ENCODE measurements around the gene FRMD7. TPM values are rescaled to one million over a fixed set of nuclear protein-coding genes. Genes with fewer than 3 reads are reported as not detected.

Gene FRMD7
- total RNA-seq, 1 experiment from 2014 or later, result not detected

DNA sequence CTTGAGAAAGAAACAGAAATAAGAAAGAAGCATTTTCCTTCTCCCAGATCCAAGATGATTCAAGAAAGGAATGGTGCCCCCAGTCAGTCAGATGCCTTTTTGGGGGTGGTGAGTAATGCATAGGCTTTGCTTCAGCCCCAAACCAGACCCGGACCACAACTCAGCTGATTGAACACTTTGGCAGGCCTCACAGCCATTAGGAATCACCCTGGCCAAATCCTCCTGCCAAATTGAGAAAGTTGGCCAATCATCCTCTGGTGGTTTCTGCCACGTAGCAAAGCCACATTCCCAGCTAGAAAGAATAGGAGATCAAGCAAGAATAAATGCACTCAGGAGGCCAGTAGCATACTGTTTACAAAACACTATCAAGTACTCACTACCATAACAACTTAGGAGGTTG, 33.7 kb downstream of the FRMD7 start:
- ChIA-PET CTCF (interaction anchor here (2.9 kb wide), 1 partner anchor 125 kb away, joined by 113 read pairs; the partner anchor contains the start of gene RAP2C), POLR2A (no interaction called here)
- Mint-ChIP-seq H3K27me3 (ENCODE audit: low read depth) (peaks cover 2% of the 10 kb centered on the region; the same call in 1 of the 2 replicates), H3K9me3 (no peaks in the 10 kb centered on the region), H3K4me3 (no peak overlapping the region), H3K4me1 (no peaks in the 10 kb centered on the region), H3K36me3 (no peaks in the 10 kb centered on the region), H3K27ac (no peak overlapping the region)
- no peak for ATAC-seq
- DNase-seq (ENCODE audit: low spot score), result no peak
- TF ChIP-seq NFATC4 (CRISPR knock-in tag; IDR thresholded peaks at IDR 0.05) (no peak), ZNF416 (CRISPR knock-in tag; IDR thresholded peaks at IDR 0.05) (no peak), TEAD4 (CRISPR knock-in tag; IDR thresholded peaks at IDR 0.05) (no peak), KAT7 (CRISPR knock-in tag; IDR thresholded peaks at IDR 0.05; ENCODE audit: borderline replicate concordance) (no peak), GRHL2 (CRISPR knock-in tag; IDR thresholded peaks at IDR 0.05; ENCODE audit: insufficient replicate concordance, severe bottlenecking) (no peak), ELF4 (CRISPR knock-in tag; IDR thresholded peaks at IDR 0.05; ENCODE audit: low read depth) (no peak), SMAD4 (CRISPR knock-in tag; IDR thresholded peaks at IDR 0.05) (no peak), NR3C1 (CRISPR knock-in tag; conservative IDR thresholded peaks at IDR 0.05; ENCODE audit: low read depth) (no peak), PRRX2 (CRISPR knock-in tag; IDR thresholded peaks at IDR 0.05) (no peak), TEAD1 (CRISPR knock-in tag; IDR thresholded peaks at IDR 0.05) (no peak), MYBL2 (CRISPR knock-in tag; IDR thresholded peaks at IDR 0.05) (no peak), ZNF232 (CRISPR knock-in tag; IDR thresholded peaks at IDR 0.05) (no peak), CBFB (CRISPR knock-in tag; IDR thresholded peaks at IDR 0.05; ENCODE audit: low read depth) (no peak)
- TF ChIP-seq, protein P1, sequence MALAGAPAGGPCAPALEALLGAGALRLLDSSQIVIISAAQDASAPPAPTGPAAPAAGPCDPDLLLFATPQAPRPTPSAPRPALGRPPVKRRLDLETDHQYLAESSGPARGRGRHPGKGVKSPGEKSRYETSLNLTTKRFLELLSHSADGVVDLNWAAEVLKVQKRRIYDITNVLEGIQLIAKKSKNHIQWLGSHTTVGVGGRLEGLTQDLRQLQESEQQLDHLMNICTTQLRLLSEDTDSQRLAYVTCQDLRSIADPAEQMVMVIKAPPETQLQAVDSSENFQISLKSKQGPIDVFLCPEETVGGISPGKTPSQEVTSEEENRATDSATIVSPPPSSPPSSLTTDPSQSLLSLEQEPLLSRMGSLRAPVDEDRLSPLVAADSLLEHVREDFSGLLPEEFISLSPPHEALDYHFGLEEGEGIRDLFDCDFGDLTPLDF (CRISPR knock-in tag; IDR thresholded peaks at IDR 0.05), result no peak
- TF ChIP-seq, protein P2, sequence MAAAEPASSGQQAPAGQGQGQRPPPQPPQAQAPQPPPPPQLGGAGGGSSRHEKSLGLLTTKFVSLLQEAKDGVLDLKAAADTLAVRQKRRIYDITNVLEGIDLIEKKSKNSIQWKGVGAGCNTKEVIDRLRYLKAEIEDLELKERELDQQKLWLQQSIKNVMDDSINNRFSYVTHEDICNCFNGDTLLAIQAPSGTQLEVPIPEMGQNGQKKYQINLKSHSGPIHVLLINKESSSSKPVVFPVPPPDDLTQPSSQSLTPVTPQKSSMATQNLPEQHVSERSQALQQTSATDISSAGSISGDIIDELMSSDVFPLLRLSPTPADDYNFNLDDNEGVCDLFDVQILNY (CRISPR knock-in tag; IDR thresholded peaks at IDR 0.05), result no peak
- TF ChIP-seq, protein P3, sequence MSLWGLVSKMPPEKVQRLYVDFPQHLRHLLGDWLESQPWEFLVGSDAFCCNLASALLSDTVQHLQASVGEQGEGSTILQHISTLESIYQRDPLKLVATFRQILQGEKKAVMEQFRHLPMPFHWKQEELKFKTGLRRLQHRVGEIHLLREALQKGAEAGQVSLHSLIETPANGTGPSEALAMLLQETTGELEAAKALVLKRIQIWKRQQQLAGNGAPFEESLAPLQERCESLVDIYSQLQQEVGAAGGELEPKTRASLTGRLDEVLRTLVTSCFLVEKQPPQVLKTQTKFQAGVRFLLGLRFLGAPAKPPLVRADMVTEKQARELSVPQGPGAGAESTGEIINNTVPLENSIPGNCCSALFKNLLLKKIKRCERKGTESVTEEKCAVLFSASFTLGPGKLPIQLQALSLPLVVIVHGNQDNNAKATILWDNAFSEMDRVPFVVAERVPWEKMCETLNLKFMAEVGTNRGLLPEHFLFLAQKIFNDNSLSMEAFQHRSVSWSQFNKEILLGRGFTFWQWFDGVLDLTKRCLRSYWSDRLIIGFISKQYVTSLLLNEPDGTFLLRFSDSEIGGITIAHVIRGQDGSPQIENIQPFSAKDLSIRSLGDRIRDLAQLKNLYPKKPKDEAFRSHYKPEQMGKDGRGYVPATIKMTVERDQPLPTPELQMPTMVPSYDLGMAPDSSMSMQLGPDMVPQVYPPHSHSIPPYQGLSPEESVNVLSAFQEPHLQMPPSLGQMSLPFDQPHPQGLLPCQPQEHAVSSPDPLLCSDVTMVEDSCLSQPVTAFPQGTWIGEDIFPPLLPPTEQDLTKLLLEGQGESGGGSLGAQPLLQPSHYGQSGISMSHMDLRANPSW (CRISPR knock-in tag; conservative IDR thresholded peaks at IDR 0.05; ENCODE audit: low read depth), result no peak

DNA sequence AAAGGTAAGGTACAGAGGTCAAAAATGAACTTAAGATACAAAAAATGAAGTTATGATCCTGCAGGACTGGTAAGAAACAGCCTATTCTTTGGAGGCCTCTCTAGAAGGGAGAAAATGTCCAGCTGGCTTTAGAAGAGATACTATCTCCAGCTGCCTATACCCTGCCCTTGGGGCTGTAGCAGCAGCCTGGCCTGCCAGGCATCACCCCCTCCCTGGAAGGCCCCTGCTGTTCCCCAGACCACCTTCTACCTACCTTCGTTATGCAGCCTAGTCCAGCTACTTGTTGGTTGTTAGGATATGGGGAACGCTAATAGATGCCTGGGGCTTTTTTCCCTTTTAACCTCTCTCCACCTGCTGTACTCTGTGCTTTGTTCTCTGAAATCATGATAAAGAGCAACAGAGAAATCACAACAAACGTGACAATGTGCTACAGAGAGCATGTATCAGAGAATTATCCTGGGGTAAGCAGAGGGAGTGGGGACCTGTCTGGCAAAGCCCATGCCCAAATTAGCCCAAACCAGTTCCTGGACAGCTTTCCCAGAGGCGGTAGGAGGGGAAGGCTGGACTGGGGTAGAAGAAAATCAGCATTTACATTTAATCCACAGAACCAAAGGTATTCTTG, 34.5 kb downstream of the FRMD7 start:
- DNase-seq (ENCODE audit: low spot score), result no peak
- TF ChIP-seq, protein P4, sequence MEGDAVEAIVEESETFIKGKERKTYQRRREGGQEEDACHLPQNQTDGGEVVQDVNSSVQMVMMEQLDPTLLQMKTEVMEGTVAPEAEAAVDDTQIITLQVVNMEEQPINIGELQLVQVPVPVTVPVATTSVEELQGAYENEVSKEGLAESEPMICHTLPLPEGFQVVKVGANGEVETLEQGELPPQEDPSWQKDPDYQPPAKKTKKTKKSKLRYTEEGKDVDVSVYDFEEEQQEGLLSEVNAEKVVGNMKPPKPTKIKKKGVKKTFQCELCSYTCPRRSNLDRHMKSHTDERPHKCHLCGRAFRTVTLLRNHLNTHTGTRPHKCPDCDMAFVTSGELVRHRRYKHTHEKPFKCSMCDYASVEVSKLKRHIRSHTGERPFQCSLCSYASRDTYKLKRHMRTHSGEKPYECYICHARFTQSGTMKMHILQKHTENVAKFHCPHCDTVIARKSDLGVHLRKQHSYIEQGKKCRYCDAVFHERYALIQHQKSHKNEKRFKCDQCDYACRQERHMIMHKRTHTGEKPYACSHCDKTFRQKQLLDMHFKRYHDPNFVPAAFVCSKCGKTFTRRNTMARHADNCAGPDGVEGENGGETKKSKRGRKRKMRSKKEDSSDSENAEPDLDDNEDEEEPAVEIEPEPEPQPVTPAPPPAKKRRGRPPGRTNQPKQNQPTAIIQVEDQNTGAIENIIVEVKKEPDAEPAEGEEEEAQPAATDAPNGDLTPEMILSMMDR (IDR thresholded peaks at IDR 0.05), result no peak
- TF ChIP-seq OVOL2 (CRISPR knock-in tag; IDR thresholded peaks at IDR 0.05; ENCODE audit: borderline replicate concordance) (no peak), FOXJ3 (CRISPR knock-in tag; IDR thresholded peaks at IDR 0.05; ENCODE audit: borderline replicate concordance) (no peak), ZNF138 (CRISPR knock-in tag; conservative IDR thresholded peaks at IDR 0.05) (no peak), GRHL2 (CRISPR knock-in tag; IDR thresholded peaks at IDR 0.05; ENCODE audit: insufficient replicate concordance, severe bottlenecking) (no peak), ZNF121 (CRISPR knock-in tag; IDR thresholded peaks at IDR 0.05) (no peak), SMAD4 (CRISPR knock-in tag; IDR thresholded peaks at IDR 0.05) (no peak), ZNF263 (CRISPR knock-in tag; IDR thresholded peaks at IDR 0.05; ENCODE audit: low read depth) (no peak), GABPB1 (CRISPR knock-in tag; IDR thresholded peaks at IDR 0.05) (no peak)
- TF ChIP-seq, protein P5, sequence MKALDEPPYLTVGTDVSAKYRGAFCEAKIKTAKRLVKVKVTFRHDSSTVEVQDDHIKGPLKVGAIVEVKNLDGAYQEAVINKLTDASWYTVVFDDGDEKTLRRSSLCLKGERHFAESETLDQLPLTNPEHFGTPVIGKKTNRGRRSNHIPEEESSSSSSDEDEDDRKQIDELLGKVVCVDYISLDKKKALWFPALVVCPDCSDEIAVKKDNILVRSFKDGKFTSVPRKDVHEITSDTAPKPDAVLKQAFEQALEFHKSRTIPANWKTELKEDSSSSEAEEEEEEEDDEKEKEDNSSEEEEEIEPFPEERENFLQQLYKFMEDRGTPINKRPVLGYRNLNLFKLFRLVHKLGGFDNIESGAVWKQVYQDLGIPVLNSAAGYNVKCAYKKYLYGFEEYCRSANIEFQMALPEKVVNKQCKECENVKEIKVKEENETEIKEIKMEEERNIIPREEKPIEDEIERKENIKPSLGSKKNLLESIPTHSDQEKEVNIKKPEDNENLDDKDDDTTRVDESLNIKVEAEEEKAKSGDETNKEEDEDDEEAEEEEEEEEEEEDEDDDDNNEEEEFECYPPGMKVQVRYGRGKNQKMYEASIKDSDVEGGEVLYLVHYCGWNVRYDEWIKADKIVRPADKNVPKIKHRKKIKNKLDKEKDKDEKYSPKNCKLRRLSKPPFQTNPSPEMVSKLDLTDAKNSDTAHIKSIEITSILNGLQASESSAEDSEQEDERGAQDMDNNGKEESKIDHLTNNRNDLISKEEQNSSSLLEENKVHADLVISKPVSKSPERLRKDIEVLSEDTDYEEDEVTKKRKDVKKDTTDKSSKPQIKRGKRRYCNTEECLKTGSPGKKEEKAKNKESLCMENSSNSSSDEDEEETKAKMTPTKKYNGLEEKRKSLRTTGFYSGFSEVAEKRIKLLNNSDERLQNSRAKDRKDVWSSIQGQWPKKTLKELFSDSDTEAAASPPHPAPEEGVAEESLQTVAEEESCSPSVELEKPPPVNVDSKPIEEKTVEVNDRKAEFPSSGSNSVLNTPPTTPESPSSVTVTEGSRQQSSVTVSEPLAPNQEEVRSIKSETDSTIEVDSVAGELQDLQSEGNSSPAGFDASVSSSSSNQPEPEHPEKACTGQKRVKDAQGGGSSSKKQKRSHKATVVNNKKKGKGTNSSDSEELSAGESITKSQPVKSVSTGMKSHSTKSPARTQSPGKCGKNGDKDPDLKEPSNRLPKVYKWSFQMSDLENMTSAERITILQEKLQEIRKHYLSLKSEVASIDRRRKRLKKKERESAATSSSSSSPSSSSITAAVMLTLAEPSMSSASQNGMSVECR (CRISPR knock-in tag; IDR thresholded peaks at IDR 0.05; ENCODE audit: borderline replicate concordance), result no peak
- Mint-ChIP-seq H3K4me1 (no peaks in the 10 kb centered on the region), H3K27ac (no peak overlapping the region), H3K36me3 (no peaks in the 10 kb centered on the region), H3K27me3 (ENCODE audit: low read depth) (peaks cover 2% of the 10 kb centered on the region; the same call in 1 of the 2 replicates), H3K9me3 (no peaks in the 10 kb centered on the region), H3K4me3 (no peak overlapping the region)
- POLR2A ChIA-PET, result no interaction called here
- CTCF ChIA-PET, result interaction anchor here (0.6 to 2.9 kb wide), 11 partner anchors 9 to 521 kb away, joined by 3 to 113 read pairs (median 6); partner anchors contain the start of gene RAP2C
- ATAC-seq, result no peak

Data from WTC11 (cell line).